Gastroesophageal sphincter (tissue), 4 donors: ENCODE measurements around the gene DPH3. TPM values are rescaled to one million over a fixed set of nuclear protein-coding genes. Genes with fewer than 3 reads are reported as not detected.

Source experiments
- ATAC-seq: fragments of 150-250 bp; one replicate; pipeline ENCODE4 v1.9.1; 2016; ENCODE audit warnings: mild to moderate bottlenecking, moderate library complexity
- H3K27ac ChIP-seq, 4 donors: fragments of 200-600 bp; sonication (generic) in 3 of 4; 1 replicate in 3 of 4; 2 replicates in 1 of 4; pipeline ENCODE4 v1.5.1; 2016 to 2019
- H3K27me3 ChIP-seq: fragments of 200-600 bp; sonication (generic); one replicate; pipeline ENCODE4 v1.5.1; 2019
- H3K36me3 ChIP-seq, 2 donors: fragments of 200-600 bp; sonication (generic); one replicate each; pipeline ENCODE4 v1.5.1; 2019; ENCODE audit warnings: control low read depth in 1 of 2
- H3K4me1 ChIP-seq, 3 donors: fragments of 200-600 bp; sonication (generic); 1 replicate in 2 of 3; 2 replicates in 1 of 3; pipeline ENCODE4 v1.5.1; 2016 to 2019; ENCODE audit warnings: control low read depth in 2 of 3
- H3K4me3 ChIP-seq, 2 donors: fragments of 200-600 bp; sonication (generic); one replicate each; pipeline ENCODE4 v1.5.1; 2019; ENCODE audit warnings: mild to moderate bottlenecking in 1 of 2, moderate library complexity in 1 of 2
- H3K9me3 ChIP-seq, 3 donors: fragments of 200-600 bp; sonication (generic); one replicate each; pipeline ENCODE4 v1.5.1; 2017 to 2019; ENCODE audit warnings: control low read depth in 2 of 3
- CTCF ChIP-seq, 4 experiments: fragments of 200-600 bp in 2 of 4; fragments of 450-650 bp in 2 of 4; sonication (generic) in 1 of 4; IDR thresholded peaks; one replicate each; pipeline ENCODE4 v1.5.1; 2017 to 2019; ENCODE audit warnings: antibody characterized with exemption in 4 of 4, mild to moderate bottlenecking in 2 of 4, moderate library complexity in 2 of 4
- EP300 ChIP-seq: sonication (generic); formaldehyde crosslinking; IDR thresholded peaks from one replicate; pipeline ENCODE4 v1.6.1; 2017; ENCODE audit warnings: antibody characterized with exemption, mild to moderate bottlenecking
- POLR2A ChIP-seq, 2 donors: fragments of 450-650 bp; IDR thresholded peaks; one replicate each; pipeline ENCODE4 v1.6.1; 2017; ENCODE audit warnings: antibody characterized with exemption in 2 of 2, mild to moderate bottlenecking in 2 of 2, moderate library complexity in 1 of 2
- POLR2AphosphoS5 ChIP-seq: sonication (generic); formaldehyde crosslinking; IDR thresholded peaks from one replicate; pipeline ENCODE4 v1.6.1; 2017; ENCODE audit warnings: antibody characterized with exemption
- whole genome bisulfite sequencing, 2 donors: methylation state at CpG; one replicate each; pipeline ENCODE4 v1.1.5; 2018; ENCODE audit warnings: low coverage in 1 of 2; 5-methylcytosine and 5-hydroxymethylcytosine counted together
- total RNA-seq, 4 donors: library from RNA; depleted of rRNA; stranded (reverse); fragments of >200 nt; gene quantifications; one replicate each; pipeline ENCODE4 v1.1.0, GENCODE V29; 2016

The DPH3 gene
- total RNA-seq, 4 donors from 2014 or later: 31.4 to 40.0 (median 36.8) TPM

GRCh38 chr3:16249886-16250285 lies 14.9 kb downstream of the DPH3 start:
- no peaks in the 10 kb centered on the region for H3K27me3 ChIP-seq
- WGBS, 2 donors: 36 to 68% methylated on average over 1 to 3 of the region's 3 CpGs
- no peak overlapping the region for H3K27ac ChIP-seq
- no peak for TF ChIP-seq POLR2AphosphoS5
- no peak for TF ChIP-seq POLR2A (IDR thresholded peaks at IDR 0.05)
- TF ChIP-seq EP300: no peak
- no peak for TF ChIP-seq CTCF (IDR thresholded peaks at IDR 0.05)
- ATAC-seq: no peak
- no peak overlapping the region for H3K4me3 ChIP-seq
- no peaks in the 10 kb centered on the region for H3K36me3 ChIP-seq
- peaks cover 0 to 7% (median 0%) of the 10 kb centered on the region in 3 donors for H3K4me1 ChIP-seq
- H3K9me3 ChIP-seq: no peaks in the 10 kb centered on the region

DNA sequence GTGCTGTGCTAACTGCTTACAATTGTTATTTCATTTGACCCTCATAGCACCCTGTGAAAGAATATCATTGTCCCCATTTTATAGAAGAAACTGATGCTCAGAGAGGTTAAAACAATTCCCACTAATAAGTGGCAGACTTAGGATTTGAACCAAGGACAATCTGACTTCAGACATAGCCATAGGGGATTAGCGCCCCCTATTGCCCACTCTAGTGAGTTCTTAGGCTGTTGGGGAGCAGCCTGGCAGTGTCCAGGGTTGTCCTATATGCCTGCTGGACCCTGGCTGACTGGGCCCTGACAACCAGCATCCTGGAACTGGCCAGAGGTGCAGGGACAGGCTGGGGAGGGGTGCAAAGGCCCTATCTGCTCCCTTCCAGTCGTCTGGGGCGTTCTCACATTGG lies 15.4 kb downstream of the DPH3 start:
- no peak for ATAC-seq
- WGBS, 2 donors: no CpG with 5 or more reads among the region's 3 CpGs
- H3K27me3 ChIP-seq: no peaks in the 10 kb centered on the region

GRCh38 chr3:16248556-16248955 lies 16.2 kb downstream of the DPH3 start:
- H3K9me3 ChIP-seq: no peaks in the 10 kb centered on the region
- peaks cover 0 to 7% (median 0%) of the 10 kb centered on the region in 3 donors for H3K4me1 ChIP-seq
- H3K36me3 ChIP-seq: no peaks in the 10 kb centered on the region
- no peak for ATAC-seq
- no peak overlapping the region for H3K27ac ChIP-seq
- TF ChIP-seq CTCF (IDR thresholded peaks at IDR 0.05) (no peak), POLR2AphosphoS5 (no peak), EP300 (no peak), POLR2A (IDR thresholded peaks at IDR 0.05) (no peak)
- H3K27me3 ChIP-seq: no peaks in the 10 kb centered on the region
- H3K4me3 ChIP-seq: no peak overlapping the region
- 83 to 90% methylated on average over 1 to 2 of the region's 5 CpGs for WGBS, 2 donors

More for the DNA sequence above, 15.4 kb downstream of the DPH3 start:
- H3K27ac ChIP-seq: no peak overlapping the region
- TF ChIP-seq POLR2AphosphoS5: no peak
- TF ChIP-seq CTCF (IDR thresholded peaks at IDR 0.05): peak in 1 of 4 experiments; percentile 26
- H3K4me1 ChIP-seq: peaks cover 0 to 7% (median 0%) of the 10 kb centered on the region in 3 donors
- H3K36me3 ChIP-seq: no peaks in the 10 kb centered on the region
- no peaks in the 10 kb centered on the region for H3K9me3 ChIP-seq
- H3K4me3 ChIP-seq: no peak overlapping the region

DNA sequence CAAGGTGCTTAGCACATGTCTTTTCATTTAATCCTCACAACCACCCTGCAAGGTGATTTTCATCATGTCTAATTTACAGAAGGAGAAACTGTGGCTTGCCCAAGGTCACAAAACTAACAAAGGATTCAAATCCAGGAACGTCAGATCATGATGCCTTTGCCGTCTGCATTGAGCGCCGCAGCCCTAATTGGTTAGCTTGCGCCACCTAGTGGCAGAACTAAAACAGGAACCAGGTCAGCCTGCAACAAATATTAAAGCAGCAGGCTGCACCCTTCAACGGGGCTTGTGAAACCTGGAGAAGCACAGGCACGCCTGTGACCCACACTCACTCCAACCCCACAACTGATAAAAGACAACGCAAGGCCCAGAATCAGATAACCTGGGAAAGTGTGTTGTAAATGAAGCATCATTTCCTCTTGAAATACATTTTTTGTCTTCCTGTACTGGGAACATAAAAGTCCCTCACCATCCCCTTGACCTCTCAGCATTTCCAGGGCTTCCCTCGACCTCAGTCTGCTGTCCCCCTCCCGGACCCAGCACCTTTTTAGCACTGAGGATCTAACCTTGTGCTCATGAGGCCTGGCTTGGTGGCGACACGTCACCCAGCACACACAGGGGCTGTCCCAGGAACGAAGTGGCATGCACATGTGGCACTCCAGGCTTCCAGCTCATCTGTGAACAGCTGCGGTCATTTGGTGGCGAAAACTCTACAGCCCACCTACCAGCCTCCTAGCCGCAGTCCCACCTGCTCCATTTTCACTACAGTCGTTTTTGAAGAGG lies 17.3 kb downstream of the DPH3 start:
- peak; percentile 81 for ATAC-seq
- WGBS, 2 donors: 0 to 29% methylated on average over 10 to 15 of the region's 17 CpGs
- peaks cover 0 to 7% (median 0%) of the 10 kb centered on the region in 3 donors for H3K4me1 ChIP-seq
- no peaks in the 10 kb centered on the region for H3K9me3 ChIP-seq
- no peak overlapping the region for H3K27ac ChIP-seq
- H3K36me3 ChIP-seq: no peaks in the 10 kb centered on the region
- no peaks in the 10 kb centered on the region for H3K27me3 ChIP-seq
- TF ChIP-seq POLR2AphosphoS5 (no peak), POLR2A (IDR thresholded peaks at IDR 0.05) (no peak), CTCF (IDR thresholded peaks at IDR 0.05) (peak; percentile 88 to 94 (median 90)), EP300 (no peak)
- no peak overlapping the region for H3K4me3 ChIP-seq

DNA sequence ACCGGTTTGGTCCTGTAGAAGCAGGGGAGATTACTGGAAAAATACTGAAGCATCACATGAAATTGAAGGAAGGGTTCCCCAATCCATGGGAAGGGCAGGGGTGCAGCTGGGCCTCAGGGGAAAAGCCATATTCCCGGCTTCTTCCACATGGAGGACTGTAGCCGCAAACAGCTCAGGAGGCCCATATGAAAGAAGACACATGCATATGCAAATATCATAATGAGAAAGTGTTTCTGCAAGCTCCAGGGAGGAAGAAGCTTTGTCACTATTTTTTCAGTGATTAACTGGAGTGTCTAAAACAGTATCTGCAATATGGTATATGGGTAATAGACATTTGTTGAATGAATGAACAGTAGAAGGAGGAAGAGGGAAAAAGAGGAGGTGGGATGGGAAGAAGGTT lies 19.1 kb downstream of the DPH3 start:
- WGBS, 2 donors: 92% methylated on average over 1 of the region's 3 CpGs; no CpG with 5 or more reads in 1 of the 2 donors
- no peak for ATAC-seq
- no peaks in the 10 kb centered on the region for H3K36me3 ChIP-seq
- H3K4me3 ChIP-seq: no peak overlapping the region
- peaks cover 0 to 7% (median 0%) of the 10 kb centered on the region in 3 donors for H3K4me1 ChIP-seq
- no peak for TF ChIP-seq POLR2A (IDR thresholded peaks at IDR 0.05)
- TF ChIP-seq CTCF (IDR thresholded peaks at IDR 0.05): no peak
- TF ChIP-seq POLR2AphosphoS5: no peak
- no peak for TF ChIP-seq EP300
- H3K9me3 ChIP-seq: no peaks in the 10 kb centered on the region
- no peak overlapping the region for H3K27ac ChIP-seq
- H3K27me3 ChIP-seq: no peaks in the 10 kb centered on the region
